ENCODE measurements around the gene GRIK3.

The GRIK3 gene

DNA sequence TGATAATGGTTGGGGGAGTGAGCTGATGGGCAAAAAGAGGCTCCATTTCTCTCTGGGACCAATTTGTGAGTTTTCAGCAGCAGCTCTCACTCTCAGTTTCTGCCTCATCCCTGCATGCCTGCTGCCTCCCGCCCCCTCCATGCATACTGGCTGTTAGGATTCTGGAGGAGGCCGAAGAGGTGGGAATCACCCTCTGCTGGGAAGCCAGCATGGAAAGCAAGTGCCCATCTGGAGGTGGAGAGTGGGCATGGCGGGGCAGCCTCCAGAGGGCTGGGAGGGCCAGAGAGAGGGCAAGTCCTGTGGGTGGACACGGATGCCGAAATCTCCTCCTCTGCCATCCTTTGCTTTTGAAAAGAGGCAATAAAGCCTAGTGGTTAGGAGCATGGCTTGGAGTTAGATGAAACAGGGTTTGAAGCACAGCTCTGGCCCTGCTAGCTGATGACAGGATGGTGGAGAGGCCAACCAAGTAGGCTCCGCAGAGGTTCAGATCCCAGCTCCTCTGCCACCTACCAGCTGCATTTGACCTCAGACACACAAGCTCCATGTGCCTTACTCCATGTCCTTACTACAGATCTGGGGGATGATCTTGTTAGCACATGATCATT is 113.4 kb downstream of the GRIK3 start:
- TF ChIP-seq TEAD4 (IDR thresholded peaks at IDR 0.05) = no peak
- no peak for TF ChIP-seq NFIC (IDR thresholded peaks at IDR 0.05)
- no peak for TF ChIP-seq CREB1 (IDR thresholded peaks at IDR 0.05; ENCODE audit: low read depth)
- TF ChIP-seq RAD21 (IDR thresholded peaks at IDR 0.05; ENCODE audit: low read depth) = no peak
- no peak for TF ChIP-seq MAX (IDR thresholded peaks at IDR 0.05)
- no peak for TF ChIP-seq CEBPB (IDR thresholded peaks at IDR 0.05)
- TF ChIP-seq YY1 (IDR thresholded peaks at IDR 0.05; ENCODE audit: low read depth) = no peak
- no peak for TF ChIP-seq REST (IDR thresholded peaks at IDR 0.05; ENCODE audit: low read depth)
- TF ChIP-seq, protein P1, sequence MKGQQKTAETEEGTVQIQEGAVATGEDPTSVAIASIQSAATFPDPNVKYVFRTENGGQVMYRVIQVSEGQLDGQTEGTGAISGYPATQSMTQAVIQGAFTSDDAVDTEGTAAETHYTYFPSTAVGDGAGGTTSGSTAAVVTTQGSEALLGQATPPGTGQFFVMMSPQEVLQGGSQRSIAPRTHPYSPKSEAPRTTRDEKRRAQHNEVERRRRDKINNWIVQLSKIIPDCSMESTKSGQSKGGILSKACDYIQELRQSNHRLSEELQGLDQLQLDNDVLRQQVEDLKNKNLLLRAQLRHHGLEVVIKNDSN (IDR thresholded peaks at IDR 0.05) = no peak
- TF ChIP-seq EP300 (IDR thresholded peaks at IDR 0.05; ENCODE audit: borderline replicate concordance) = no peak
- TF ChIP-seq ZBTB7A (IDR thresholded peaks at IDR 0.05; ENCODE audit: low read depth) = no peak
- no peak for TF ChIP-seq FOXM1 (IDR thresholded peaks at IDR 0.05; ENCODE audit: borderline replicate concordance, low read depth)
- no peak for TF ChIP-seq TAF1 (IDR thresholded peaks at IDR 0.05; ENCODE audit: low read depth)
- TF ChIP-seq TCF12 (IDR thresholded peaks at IDR 0.05; ENCODE audit: low read depth) = no peak
- no peak for TF ChIP-seq EGR1 (IDR thresholded peaks at IDR 0.05)

- TF ChIP-seq REST (IDR thresholded peaks at IDR 0.05; ENCODE audit: low read depth) (no peak), TAF1 (IDR thresholded peaks at IDR 0.05; ENCODE audit: low read depth) (no peak), TEAD4 (IDR thresholded peaks at IDR 0.05) (no peak), MAX (IDR thresholded peaks at IDR 0.05) (no peak), EP300 (IDR thresholded peaks at IDR 0.05; ENCODE audit: borderline replicate concordance) (no peak), CEBPB (IDR thresholded peaks at IDR 0.05) (no peak), CREB1 (IDR thresholded peaks at IDR 0.05; ENCODE audit: low read depth) (no peak), RAD21 (IDR thresholded peaks at IDR 0.05; ENCODE audit: low read depth) (no peak), NFIC (IDR thresholded peaks at IDR 0.05) (no peak), YY1 (IDR thresholded peaks at IDR 0.05; ENCODE audit: low read depth) (no peak), FOXM1 (IDR thresholded peaks at IDR 0.05; ENCODE audit: borderline replicate concordance, low read depth) (no peak), EGR1 (IDR thresholded peaks at IDR 0.05) (no peak), TCF12 (IDR thresholded peaks at IDR 0.05; ENCODE audit: low read depth) (no peak)
- TF ChIP-seq, protein P1 (IDR thresholded peaks at IDR 0.05) = no peak
Measured at GRCh38 chr1:36920371-36920770, 113.9 kb downstream of the GRIK3 start.

DNA sequence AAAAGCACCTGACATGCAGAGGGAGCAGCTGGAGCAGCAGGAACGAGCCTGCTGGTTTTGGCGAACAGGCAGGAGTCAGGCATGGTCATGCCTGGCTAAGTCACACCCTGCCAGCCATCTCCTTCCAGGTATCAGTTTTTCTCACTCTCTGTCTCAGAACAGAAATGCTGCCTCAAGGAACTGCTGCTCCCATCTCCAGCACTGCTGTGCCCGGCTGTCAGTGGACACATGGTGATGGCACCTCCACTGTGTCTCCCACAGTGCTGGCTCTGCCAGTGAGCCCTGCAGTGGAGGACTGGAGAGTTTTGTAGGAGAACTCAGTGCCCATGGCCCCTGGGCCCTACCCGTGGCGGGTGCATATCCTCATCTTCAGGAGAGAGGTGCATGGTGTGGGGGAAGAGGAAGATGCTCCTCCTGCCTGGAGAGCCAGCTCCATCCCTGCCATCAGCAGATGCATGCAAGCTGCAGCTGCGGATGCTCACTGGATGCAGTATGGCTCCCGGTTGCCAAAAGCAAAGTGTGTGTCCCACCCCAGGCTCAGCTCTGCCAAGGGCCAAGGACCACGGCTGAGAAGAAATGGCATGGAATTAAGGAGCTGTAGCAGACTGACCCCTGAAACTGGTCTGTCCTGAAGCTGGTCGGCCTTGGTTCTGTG is 114.7 kb downstream of the GRIK3 start:
- TF ChIP-seq TEAD4 (IDR thresholded peaks at IDR 0.05) (no peak), YY1 (IDR thresholded peaks at IDR 0.05; ENCODE audit: low read depth) (no peak), EP300 (IDR thresholded peaks at IDR 0.05; ENCODE audit: borderline replicate concordance) (no peak), ZBTB7A (IDR thresholded peaks at IDR 0.05; ENCODE audit: low read depth) (no peak), TAF1 (IDR thresholded peaks at IDR 0.05; ENCODE audit: low read depth) (no peak)

DNA sequence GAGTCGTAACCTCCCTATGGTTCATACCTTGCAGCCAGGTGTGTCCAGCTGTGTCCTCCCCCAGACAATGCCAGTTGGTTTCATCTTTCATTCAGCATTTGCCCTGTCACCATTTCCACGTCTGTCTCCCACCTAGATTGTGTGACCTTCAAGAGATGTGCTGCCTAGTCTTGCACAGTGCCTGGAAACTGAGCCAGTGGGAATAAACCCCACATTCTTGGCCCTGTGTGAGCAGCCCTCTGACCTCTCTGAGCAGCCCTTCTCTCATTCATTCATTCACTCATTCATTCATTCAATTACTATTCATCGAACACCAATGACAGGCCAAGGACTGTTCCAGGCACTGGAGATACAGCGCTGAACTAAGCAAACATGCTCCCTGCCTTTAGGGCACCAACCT is 115.7 kb downstream of the GRIK3 start:
- no peak for TF ChIP-seq RAD21 (IDR thresholded peaks at IDR 0.05; ENCODE audit: low read depth)
- TF ChIP-seq TAF1 (IDR thresholded peaks at IDR 0.05; ENCODE audit: low read depth) = no peak
- no peak for TF ChIP-seq FOXM1 (IDR thresholded peaks at IDR 0.05; ENCODE audit: borderline replicate concordance, low read depth)
- no peak for TF ChIP-seq TEAD4 (IDR thresholded peaks at IDR 0.05)
- no peak for TF ChIP-seq CEBPB (IDR thresholded peaks at IDR 0.05)
- no peak for TF ChIP-seq YY1 (IDR thresholded peaks at IDR 0.05; ENCODE audit: low read depth)
- no peak for TF ChIP-seq EP300 (IDR thresholded peaks at IDR 0.05; ENCODE audit: borderline replicate concordance)
- TF ChIP-seq EGR1 (IDR thresholded peaks at IDR 0.05) = no peak
- no peak for TF ChIP-seq ZBTB7A (IDR thresholded peaks at IDR 0.05; ENCODE audit: low read depth)
- TF ChIP-seq, protein P1 (IDR thresholded peaks at IDR 0.05) = no peak
- no peak for TF ChIP-seq MAX (IDR thresholded peaks at IDR 0.05)
- no peak for TF ChIP-seq CREB1 (IDR thresholded peaks at IDR 0.05; ENCODE audit: low read depth)
- no peak for TF ChIP-seq REST (IDR thresholded peaks at IDR 0.05; ENCODE audit: low read depth)
- TF ChIP-seq NFIC (IDR thresholded peaks at IDR 0.05) = no peak
